Peyer's patch (tissue), 4 donors: ENCODE measurements around the gene HSP90AB1. TPM values are rescaled to one million over a fixed set of nuclear protein-coding genes. Genes with fewer than 3 reads are reported as not detected.

ENCODE experiments used
- DNase-seq, 3 donors: peaks; one replicate each; pipeline ENCODE4 v3.0.0-alpha.2; 2017 to 2019
- H3K27ac ChIP-seq, 4 donors: fragments of 200-600 bp; sonication (generic); one replicate each; pipeline ENCODE4 v1.5.1; 2016 to 2019
- H3K27me3 ChIP-seq, 2 donors: fragments of 200-600 bp; sonication (generic); one replicate each; pipeline ENCODE4 v1.5.1; 2019
- H3K36me3 ChIP-seq, 3 donors: fragments of 200-600 bp; sonication (generic); one replicate each; pipeline ENCODE4 v1.5.1; 2016 to 2019
- H3K4me1 ChIP-seq, 4 donors: fragments of 200-600 bp; sonication (generic); one replicate each; pipeline ENCODE4 v1.5.1; 2016 to 2019
- H3K4me3 ChIP-seq, 4 donors: fragments of 200-600 bp; sonication (generic); 1 replicate in 3 of 4; 2 replicates in 1 of 4; pipeline ENCODE4 v1.5.1; 2016 to 2019; ENCODE audit warnings: mild to moderate bottlenecking in 1 of 4
- H3K9me3 ChIP-seq, 4 donors: fragments of 200-600 bp; sonication (generic); one replicate each; pipeline ENCODE4 v1.5.1; 2016 to 2019; ENCODE audit warnings: mild to moderate bottlenecking in 1 of 4
- CTCF ChIP-seq, 6 experiments: fragments of 450-650 bp in 4 of 6; fragments of 200-600 bp in 2 of 6; sonication (generic) in 1 of 6; IDR thresholded peaks; one replicate each; pipeline ENCODE4 v1.5.1; 2017 to 2019; ENCODE audit warnings: antibody characterized with exemption in 6 of 6, mild to moderate bottlenecking in 3 of 6, moderate library complexity in 1 of 6
- POLR2A ChIP-seq, 2 donors: fragments of 450-650 bp; IDR thresholded peaks; one replicate each; pipeline ENCODE4 v1.5.1; 2017; ENCODE audit warnings: antibody characterized with exemption in 2 of 2, mild to moderate bottlenecking in 2 of 2, moderate library complexity in 2 of 2
- total RNA-seq, 4 donors: library from RNA; depleted of rRNA; stranded (reverse); fragments of >200 nt; gene quantifications; one replicate each; pipeline ENCODE4 v1.1.0, GENCODE V29; 2016

The HSP90AB1 gene
- total RNA-seq, 4 donors from 2014 or later: 181 to 330 (median 254) TPM

GRCh38 chr6:44202332-44202971 lies 44.4 kb upstream of the HSP90AB1 start:
- Histone ChIP-seq H3K4me3 (no peak overlapping the region), H3K4me1 (no peaks in the 10 kb centered on the region), H3K36me3 (no peaks in the 10 kb centered on the region), H3K27ac (no peak overlapping the region), H3K27me3 (no peaks in the 10 kb centered on the region), H3K9me3 (no peaks in the 10 kb centered on the region)
- DNase-seq: no peak
- TF ChIP-seq CTCF (IDR thresholded peaks at IDR 0.05) (no peak), POLR2A (IDR thresholded peaks at IDR 0.05) (no peak)

- no peaks in the 10 kb centered on the region for H3K36me3 ChIP-seq
- no peak overlapping the region for H3K27ac ChIP-seq
- H3K4me3 ChIP-seq: no peak overlapping the region
- TF ChIP-seq POLR2A (IDR thresholded peaks at IDR 0.05) (no peak), CTCF (IDR thresholded peaks at IDR 0.05) (no peak)
- H3K9me3 ChIP-seq: no peaks in the 10 kb centered on the region
- H3K4me1 ChIP-seq: no peaks in the 10 kb centered on the region
- no peak for DNase-seq
- no peaks in the 10 kb centered on the region for H3K27me3 ChIP-seq
Measured at GRCh38 chr6:44202972-44203750, 43.7 kb upstream of the HSP90AB1 start.

- no peak for DNase-seq
- Histone ChIP-seq H3K36me3 (no peaks in the 10 kb centered on the region), H3K4me3 (no peak overlapping the region), H3K27me3 (no peaks in the 10 kb centered on the region), H3K9me3 (no peaks in the 10 kb centered on the region), H3K4me1 (no peaks in the 10 kb centered on the region), H3K27ac (no peak overlapping the region)
- no peak for TF ChIP-seq CTCF (IDR thresholded peaks at IDR 0.05)
- no peak for TF ChIP-seq POLR2A (IDR thresholded peaks at IDR 0.05)
Measured at GRCh38 chr6:44203955-44204354, 42.9 kb upstream of the HSP90AB1 start.

GRCh38 chr6:44207966-44208365 lies 38.9 kb upstream of the HSP90AB1 start:
- TF ChIP-seq POLR2A (IDR thresholded peaks at IDR 0.05): no peak
- TF ChIP-seq CTCF (IDR thresholded peaks at IDR 0.05): no peak
- H3K27me3 ChIP-seq: no peaks in the 10 kb centered on the region

GRCh38 chr6:44211284-44211683 lies 35.6 kb upstream of the HSP90AB1 start:
- no peaks in the 10 kb centered on the region for H3K4me1 ChIP-seq
- H3K9me3 ChIP-seq: no peaks in the 10 kb centered on the region
- H3K27me3 ChIP-seq: no peaks in the 10 kb centered on the region
- H3K36me3 ChIP-seq: no peaks in the 10 kb centered on the region
- no peak overlapping the region for H3K27ac ChIP-seq
- TF ChIP-seq POLR2A (IDR thresholded peaks at IDR 0.05) (no peak), CTCF (IDR thresholded peaks at IDR 0.05) (no peak)
- DNase-seq: no peak
- H3K4me3 ChIP-seq: no peak overlapping the region

More at GRCh38 chr6:44207966-44208365, 38.9 kb upstream of the HSP90AB1 start:
- Histone ChIP-seq H3K4me1 (no peaks in the 10 kb centered on the region), H3K4me3 (no peak overlapping the region), H3K27ac (no peak overlapping the region), H3K36me3 (no peaks in the 10 kb centered on the region), H3K9me3 (no peaks in the 10 kb centered on the region)
- DNase-seq: no peak
